Measurements from ENCODE around the gene RAPGEF3. TPM values are rescaled to one million over a fixed set of nuclear protein-coding genes. Genes with fewer than 3 reads are reported as not detected.

Gene RAPGEF3
- total RNA-seq, 1 donor from 2014 or later, result 8.4 TPM

DNA sequence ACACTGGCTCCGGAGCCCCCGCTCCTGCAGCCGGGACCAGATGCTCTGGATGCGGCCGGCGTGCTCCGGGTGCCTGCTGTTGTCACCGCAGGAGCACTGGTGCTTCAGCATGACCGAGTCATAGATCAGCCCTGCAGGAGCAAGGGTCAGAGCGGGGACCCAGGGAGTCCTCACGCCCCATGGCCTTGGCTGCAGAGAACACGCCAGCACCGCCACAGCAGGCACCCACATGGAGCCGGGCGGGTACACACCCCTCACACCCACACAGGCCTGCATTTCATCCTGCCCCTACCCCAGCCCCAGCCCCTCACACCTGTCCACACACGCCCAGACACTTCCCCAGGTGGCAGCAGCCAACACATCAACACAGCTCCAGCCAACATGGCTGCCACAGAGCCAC is 33.2 kb upstream of the RAPGEF3 start:
- H3K9ac ChIP-seq (ENCODE audit: low read depth in 1 of 3, low read length in 3 of 3), result no peak overlapping the region
- no peaks in the 10 kb centered on the region for H3K9me3 ChIP-seq (ENCODE audit: control insufficient read depth in 3 of 3, low read length in 3 of 3)
- no peak overlapping the region for H3K4me3 ChIP-seq (ENCODE audit: low read length in 3 of 3)
- H3K4me1 ChIP-seq (ENCODE audit: control insufficient read depth in 3 of 3, insufficient read depth in 3 of 3, low read length in 3 of 3), result peaks cover 4 to 16% (median 8%) of the 10 kb centered on the region in 3 donors
- no peaks in the 10 kb centered on the region for H3K27me3 ChIP-seq (ENCODE audit: control insufficient read depth in 3 of 3, insufficient read depth in 3 of 3, low read length in 3 of 3)
- H3K36me3 ChIP-seq (ENCODE audit: control insufficient read depth in 3 of 3, insufficient read depth in 3 of 3, low read length in 3 of 3), result peaks cover 68 to 76% (median 75%) of the 10 kb centered on the region in 3 donors
- no peak overlapping the region for H3K27ac ChIP-seq (ENCODE audit: low read depth, low read length)

DNA sequence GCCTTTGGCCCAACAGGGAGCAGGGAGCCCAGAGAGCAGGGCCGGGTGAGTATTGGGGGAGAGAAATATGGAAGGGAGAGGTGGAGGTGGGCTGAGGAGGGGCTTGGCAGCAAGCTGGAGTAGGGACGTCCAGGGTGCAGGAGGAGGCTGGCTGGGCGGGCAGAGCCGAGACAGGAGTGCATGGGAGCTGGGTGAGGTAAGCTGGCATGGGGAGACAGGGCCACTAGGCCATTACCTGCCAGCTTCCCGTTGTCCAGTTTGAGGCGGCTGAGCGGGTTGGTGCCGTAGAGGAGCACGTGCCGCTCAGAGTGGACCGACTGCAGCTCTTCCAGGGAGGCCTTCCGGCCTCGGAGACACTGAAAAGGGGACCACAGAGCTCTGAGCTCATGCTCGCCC is 32.7 kb upstream of the RAPGEF3 start:
- Histone ChIP-seq H3K36me3 (ENCODE audit: control insufficient read depth in 3 of 3, insufficient read depth in 3 of 3, low read length in 3 of 3) (peaks cover 69 to 77% (median 76%) of the 10 kb centered on the region in 3 donors), H3K27me3 (ENCODE audit: control insufficient read depth in 3 of 3, insufficient read depth in 3 of 3, low read length in 3 of 3) (no peaks in the 10 kb centered on the region), H3K4me1 (ENCODE audit: control insufficient read depth in 3 of 3, insufficient read depth in 3 of 3, low read length in 3 of 3) (peaks cover 7 to 16% (median 8%) of the 10 kb centered on the region in 3 donors), H3K9ac (ENCODE audit: low read depth in 1 of 3, low read length in 3 of 3) (no peak overlapping the region), H3K9me3 (ENCODE audit: control insufficient read depth in 3 of 3, low read length in 3 of 3) (no peaks in the 10 kb centered on the region), H3K27ac (ENCODE audit: low read depth, low read length) (no peak overlapping the region), H3K4me3 (ENCODE audit: low read length in 3 of 3) (no peak overlapping the region)

DNA sequence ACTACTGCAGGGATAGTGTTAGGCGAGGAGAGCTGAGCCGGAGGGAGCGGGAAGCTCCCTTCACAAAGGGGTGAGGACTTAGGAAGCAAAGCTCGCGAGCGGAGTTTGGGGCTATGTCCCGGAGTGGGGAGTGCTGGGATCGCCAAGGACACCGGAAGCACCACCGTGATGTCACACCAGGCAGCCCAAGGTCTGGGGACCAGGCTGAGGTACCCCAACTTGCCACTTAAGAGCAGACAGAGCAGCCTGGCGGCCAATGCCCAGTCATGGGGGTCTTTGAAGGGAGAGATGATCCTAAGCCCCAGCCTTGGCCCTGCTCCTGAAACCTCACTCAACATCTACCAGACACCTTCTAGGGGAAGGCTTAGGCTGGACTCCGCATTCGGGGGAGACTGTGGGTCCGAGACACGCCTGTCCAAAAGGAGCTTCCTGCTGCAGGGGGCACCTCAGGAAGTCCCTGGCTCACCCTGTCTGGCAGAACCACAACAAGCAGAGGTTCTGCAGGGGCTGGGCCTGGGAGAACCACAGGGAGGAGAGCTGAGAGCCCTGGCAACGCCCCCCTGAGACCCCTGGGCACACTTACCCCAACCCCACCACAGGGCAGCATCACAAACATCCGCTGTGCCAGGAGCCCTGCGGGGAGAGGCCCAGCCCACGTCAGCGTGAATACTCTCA is 32.1 kb upstream of the RAPGEF3 start:
- Histone ChIP-seq H3K36me3 (ENCODE audit: control insufficient read depth in 3 of 3, insufficient read depth in 3 of 3, low read length in 3 of 3) (peaks cover 72 to 78% (median 78%) of the 10 kb centered on the region in 3 donors), H3K4me3 (ENCODE audit: low read length in 3 of 3) (no peak overlapping the region), H3K9ac (ENCODE audit: low read depth in 1 of 3, low read length in 3 of 3) (no peak overlapping the region), H3K27me3 (ENCODE audit: control insufficient read depth in 3 of 3, insufficient read depth in 3 of 3, low read length in 3 of 3) (no peaks in the 10 kb centered on the region), H3K4me1 (ENCODE audit: control insufficient read depth in 3 of 3, insufficient read depth in 3 of 3, low read length in 3 of 3) (peaks cover 7 to 16% (median 8%) of the 10 kb centered on the region in 3 donors), H3K27ac (ENCODE audit: low read depth, low read length) (no peak overlapping the region), H3K9me3 (ENCODE audit: control insufficient read depth in 3 of 3, low read length in 3 of 3) (no peaks in the 10 kb centered on the region)

DNA sequence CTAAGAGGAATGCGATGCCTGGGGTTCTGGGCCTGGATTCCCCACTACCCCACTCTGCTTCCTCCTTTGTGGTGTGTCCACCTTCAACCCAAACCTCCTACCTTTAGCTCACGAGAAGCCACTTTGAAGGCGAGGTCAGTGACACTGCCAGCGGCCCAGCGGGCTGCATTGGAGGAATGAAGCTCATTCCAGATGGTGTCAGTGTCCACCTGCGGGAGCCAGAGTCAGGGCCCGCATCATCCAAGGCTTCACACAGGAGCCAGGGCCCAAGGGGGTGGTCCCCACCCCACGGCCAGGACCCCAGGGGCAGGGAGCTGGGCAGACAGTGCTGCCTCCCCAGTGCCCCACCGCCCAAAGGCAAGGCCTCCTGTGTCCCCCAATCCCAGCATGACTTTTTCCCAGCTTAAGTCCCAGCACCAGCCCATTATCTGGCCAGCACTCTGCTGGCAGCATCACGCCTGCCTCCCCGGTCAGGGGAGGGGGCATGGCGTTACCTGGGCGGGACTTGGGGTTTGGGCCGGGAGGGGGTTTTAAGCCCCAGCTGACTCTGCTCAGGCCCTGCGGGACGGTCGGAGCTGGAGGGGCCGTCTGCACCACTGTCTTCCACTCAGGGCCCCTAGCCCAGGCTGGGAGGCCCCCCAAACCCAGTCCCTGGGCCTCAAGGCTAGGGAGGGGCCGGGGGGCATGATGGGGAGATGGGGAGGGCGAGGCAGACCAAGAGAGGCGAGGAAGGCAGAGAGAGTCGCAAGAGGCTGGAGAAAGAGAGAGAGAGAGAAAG is 31.2 kb upstream of the RAPGEF3 start:
- no peak overlapping the region for H3K4me3 ChIP-seq (ENCODE audit: low read length in 3 of 3)
- H3K9ac ChIP-seq (ENCODE audit: low read depth in 1 of 3, low read length in 3 of 3), result no peak overlapping the region
- H3K36me3 ChIP-seq (ENCODE audit: control insufficient read depth in 3 of 3, insufficient read depth in 3 of 3, low read length in 3 of 3), result peaks cover 74 to 81% (median 80%) of the 10 kb centered on the region in 3 donors
- no peak overlapping the region for H3K27ac ChIP-seq (ENCODE audit: low read depth, low read length)
- H3K4me1 ChIP-seq (ENCODE audit: control insufficient read depth in 3 of 3, insufficient read depth in 3 of 3, low read length in 3 of 3), result peaks cover 7 to 16% (median 8%) of the 10 kb centered on the region in 3 donors
- no peaks in the 10 kb centered on the region for H3K27me3 ChIP-seq (ENCODE audit: control insufficient read depth in 3 of 3, insufficient read depth in 3 of 3, low read length in 3 of 3)
- H3K9me3 ChIP-seq (ENCODE audit: control insufficient read depth in 3 of 3, low read length in 3 of 3), result no peaks in the 10 kb centered on the region

DNA sequence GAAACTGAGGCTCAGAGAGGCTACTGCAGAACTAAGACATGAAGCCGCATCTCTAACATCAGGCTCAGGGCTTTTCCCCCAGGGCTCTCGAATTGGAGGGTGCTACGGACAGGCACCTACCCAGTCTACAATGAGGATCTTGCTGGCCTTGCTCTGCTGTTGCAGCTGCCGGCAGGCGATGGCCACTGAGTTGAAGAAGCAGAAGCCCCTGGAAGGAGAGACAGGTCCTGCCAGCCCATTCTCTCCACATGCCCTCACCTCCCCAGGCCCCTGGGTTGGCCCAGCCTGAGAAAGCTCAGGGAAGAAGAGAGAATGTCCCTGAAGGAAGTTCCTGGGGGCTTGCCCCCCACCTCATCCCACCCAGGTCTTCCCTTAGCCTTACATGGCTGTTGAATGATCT is 30.5 kb upstream of the RAPGEF3 start:
- H3K4me1 ChIP-seq (ENCODE audit: control insufficient read depth in 3 of 3, insufficient read depth in 3 of 3, low read length in 3 of 3), result peaks cover 7 to 10% (median 8%) of the 10 kb centered on the region in 3 donors
- H3K9me3 ChIP-seq (ENCODE audit: control insufficient read depth in 3 of 3, low read length in 3 of 3), result no peaks in the 10 kb centered on the region
- H3K27me3 ChIP-seq (ENCODE audit: control insufficient read depth in 3 of 3, insufficient read depth in 3 of 3, low read length in 3 of 3), result no peaks in the 10 kb centered on the region
- no peak overlapping the region for H3K9ac ChIP-seq (ENCODE audit: low read depth in 1 of 3, low read length in 3 of 3)
- no peak overlapping the region for H3K27ac ChIP-seq (ENCODE audit: low read depth, low read length)
- peaks cover 77 to 81% (median 80%) of the 10 kb centered on the region in 3 donors for H3K36me3 ChIP-seq (ENCODE audit: control insufficient read depth in 3 of 3, insufficient read depth in 3 of 3, low read length in 3 of 3)
- no peak overlapping the region for H3K4me3 ChIP-seq (ENCODE audit: low read length in 3 of 3)

DNA sequence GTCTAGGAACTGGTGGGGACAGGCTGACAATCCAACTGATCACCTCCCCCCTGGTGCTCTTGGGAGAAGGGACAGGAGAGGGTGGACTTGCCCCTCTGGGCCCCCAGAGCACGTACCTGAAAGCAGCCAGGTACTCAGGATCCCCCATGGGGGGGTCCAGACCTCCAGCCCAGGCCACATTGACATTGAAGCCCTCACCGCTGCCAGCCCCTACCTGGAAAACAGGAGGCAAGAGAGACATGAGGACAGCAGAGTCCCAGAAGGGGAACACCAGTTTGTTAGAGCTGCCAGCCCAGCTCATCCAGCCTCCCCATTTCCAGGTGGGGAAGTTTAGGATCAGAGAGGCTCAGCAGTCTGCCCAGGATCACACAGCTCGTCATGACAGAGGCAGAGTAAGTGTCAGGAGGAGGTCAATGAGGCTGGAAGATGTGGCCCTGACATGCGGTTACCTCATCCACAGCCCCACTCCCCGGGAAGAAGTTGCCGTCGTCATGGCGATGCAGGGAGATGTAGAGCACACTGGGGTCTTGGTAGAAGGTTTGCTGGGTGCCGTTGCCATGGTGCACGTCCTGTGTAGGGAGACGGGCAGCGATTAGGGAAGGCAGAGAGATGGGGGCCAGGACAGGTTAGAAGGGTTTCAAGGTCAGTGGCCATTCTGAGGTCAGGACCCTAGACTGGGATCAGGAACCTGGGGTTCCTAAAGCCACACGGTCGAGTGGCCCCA is 29.1 kb upstream of the RAPGEF3 start:
- Histone ChIP-seq H3K27ac (ENCODE audit: low read depth, low read length) (no peak overlapping the region), H3K9ac (ENCODE audit: low read depth in 1 of 3, low read length in 3 of 3) (no peak overlapping the region), H3K4me1 (ENCODE audit: control insufficient read depth in 3 of 3, insufficient read depth in 3 of 3, low read length in 3 of 3) (peaks cover 0 to 6% (median 2%) of the 10 kb centered on the region in 3 donors), H3K36me3 (ENCODE audit: control insufficient read depth in 3 of 3, insufficient read depth in 3 of 3, low read length in 3 of 3) (peaks cover 83 to 87% (median 84%) of the 10 kb centered on the region in 3 donors), H3K9me3 (ENCODE audit: control insufficient read depth in 3 of 3, low read length in 3 of 3) (no peaks in the 10 kb centered on the region), H3K27me3 (ENCODE audit: control insufficient read depth in 3 of 3, insufficient read depth in 3 of 3, low read length in 3 of 3) (no peaks in the 10 kb centered on the region), H3K4me3 (ENCODE audit: low read length in 3 of 3) (no peak overlapping the region)

DNA sequence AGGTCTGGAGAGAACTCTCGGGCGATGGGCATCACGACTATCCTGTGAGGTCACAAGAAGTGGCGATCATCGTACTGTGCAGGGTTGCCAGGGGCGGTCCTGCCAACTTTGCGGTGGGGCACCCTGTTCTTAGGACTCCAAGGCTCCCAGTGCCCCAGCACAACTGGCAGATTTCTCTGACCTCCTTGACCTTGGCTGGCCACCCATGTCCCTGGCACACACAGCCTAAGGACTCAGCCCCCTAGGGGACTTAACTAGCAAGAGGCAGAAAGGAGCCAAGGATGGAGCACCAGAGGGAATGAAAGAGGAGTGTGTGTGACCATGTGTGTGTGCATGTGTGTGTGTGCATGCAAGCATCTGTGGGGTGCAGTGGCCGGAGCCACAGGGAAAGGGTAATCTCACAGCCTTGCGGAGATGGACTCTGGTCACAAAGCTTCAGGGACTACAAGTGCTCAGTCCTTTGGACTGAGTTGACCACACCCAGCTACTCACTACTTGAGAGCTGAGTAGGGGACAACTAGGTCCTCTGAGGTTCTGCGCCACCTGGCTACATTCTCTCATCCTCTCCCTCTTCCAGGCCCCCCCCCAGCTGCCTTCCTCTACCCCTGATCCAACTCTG is 28.1 kb upstream of the RAPGEF3 start:
- Histone ChIP-seq H3K9ac (ENCODE audit: low read depth in 1 of 3, low read length in 3 of 3) (no peak overlapping the region), H3K36me3 (ENCODE audit: control insufficient read depth in 3 of 3, insufficient read depth in 3 of 3, low read length in 3 of 3) (peaks cover 78 to 87% (median 83%) of the 10 kb centered on the region in 3 donors), H3K4me3 (ENCODE audit: low read length in 3 of 3) (no peak overlapping the region), H3K27ac (ENCODE audit: low read depth, low read length) (no peak overlapping the region), H3K27me3 (ENCODE audit: control insufficient read depth in 3 of 3, insufficient read depth in 3 of 3, low read length in 3 of 3) (no peaks in the 10 kb centered on the region), H3K9me3 (ENCODE audit: control insufficient read depth in 3 of 3, low read length in 3 of 3) (no peaks in the 10 kb centered on the region), H3K4me1 (ENCODE audit: control insufficient read depth in 3 of 3, insufficient read depth in 3 of 3, low read length in 3 of 3) (peaks cover 4 to 7% (median 4%) of the 10 kb centered on the region in 3 donors)

DNA sequence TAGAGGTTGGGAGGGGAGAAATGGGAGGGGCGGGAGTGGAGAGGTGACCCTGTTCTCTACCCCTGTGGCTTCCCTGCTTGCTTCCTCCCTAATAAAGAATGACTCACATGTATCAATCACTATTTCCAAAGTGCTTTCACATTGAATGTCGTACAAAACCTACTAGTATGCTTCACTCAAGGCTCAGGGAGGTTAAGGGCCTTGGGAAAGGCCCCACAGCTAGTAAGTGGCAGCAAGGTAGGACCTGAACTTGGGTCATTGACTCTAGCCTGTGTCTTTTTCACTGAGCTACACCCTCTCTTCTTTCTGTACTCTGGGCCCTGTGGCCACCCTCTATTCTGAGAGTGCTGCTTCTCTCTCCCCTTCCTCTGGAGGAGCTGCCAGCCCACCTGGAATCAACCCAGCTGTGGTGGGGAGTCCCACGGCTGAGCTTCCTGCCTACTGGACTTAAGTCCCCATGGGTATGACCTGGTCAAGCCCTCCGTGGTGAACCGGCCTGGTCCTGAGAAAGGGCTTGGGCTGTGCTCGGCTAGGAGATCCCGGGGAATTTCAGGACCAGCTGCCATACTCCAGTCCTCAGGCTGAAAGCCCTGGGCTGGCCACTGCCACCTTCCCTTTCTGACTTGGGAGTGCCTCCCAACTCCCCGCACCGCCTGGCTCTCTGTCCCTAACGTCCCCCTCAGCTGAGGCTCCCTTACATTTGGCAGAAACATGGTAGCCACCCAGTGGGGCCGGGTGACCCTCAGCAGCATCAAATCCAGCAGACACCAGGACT is 27.4 kb upstream of the RAPGEF3 start:
- no peak overlapping the region for H3K4me3 ChIP-seq (ENCODE audit: low read length in 3 of 3)
- no peaks in the 10 kb centered on the region for H3K27me3 ChIP-seq (ENCODE audit: control insufficient read depth in 3 of 3, insufficient read depth in 3 of 3, low read length in 3 of 3)
- no peak overlapping the region for H3K9ac ChIP-seq (ENCODE audit: low read depth in 1 of 3, low read length in 3 of 3)
- H3K9me3 ChIP-seq (ENCODE audit: control insufficient read depth in 3 of 3, low read length in 3 of 3), result no peaks in the 10 kb centered on the region
- H3K36me3 ChIP-seq (ENCODE audit: control insufficient read depth in 3 of 3, insufficient read depth in 3 of 3, low read length in 3 of 3), result peaks cover 77 to 87% (median 83%) of the 10 kb centered on the region in 3 donors
- peaks cover 4 to 14% (median 9%) of the 10 kb centered on the region in 3 donors for H3K4me1 ChIP-seq (ENCODE audit: control insufficient read depth in 3 of 3, insufficient read depth in 3 of 3, low read length in 3 of 3)
- H3K27ac ChIP-seq (ENCODE audit: low read depth, low read length), result peak overlapping the region; percentile 13

Data from skeletal muscle tissue (tissue), 4 donors.